Ecto neural progenitor cell (in vitro differentiated cells): ENCODE measurements around the gene SNTB2.
"Not testable (repeated sequence)": the region's sequence is repeated elsewhere in the genome, so short reads cannot be mapped to it uniquely, and the experiment has no call there.

ENCODE experiments used
- DNase-seq: peaks from one replicate; pipeline ENCODE4 v3.0.0-alpha.2; 2018; ENCODE audit warnings: low spot score

Gene SNTB2

GRCh38 chr16:69291657-69292056 is 104.7 kb downstream of the SNTB2 start:
- DNase-seq: not testable (repeated sequence)

GRCh38 chr16:69293401-69293800 is 106.4 kb downstream of the SNTB2 start:
- DNase-seq: no peak

GRCh38 chr16:69294051-69294450 is 107.1 kb downstream of the SNTB2 start:
- DNase-seq: no peak

- not testable (repeated sequence) for DNase-seq
These were observed 109.8 kb downstream of the SNTB2 start for GRCh38 chr16:69296771-69297170.

GRCh38 chr16:69298261-69298660 is 111.3 kb downstream of the SNTB2 start:
- no peak for DNase-seq

- DNase-seq: no peak
These were observed 114.2 kb downstream of the SNTB2 start for GRCh38 chr16:69301187-69301586.

- no peak for DNase-seq
These were observed 114.9 kb downstream of the SNTB2 start for GRCh38 chr16:69301861-69302260.

- DNase-seq: no peak
These were observed 115.3 kb downstream of the SNTB2 start for GRCh38 chr16:69302301-69302700.

GRCh38 chr16:69306031-69306430 is 119.1 kb downstream of the SNTB2 start:
- no peak for DNase-seq

GRCh38 chr16:69307091-69307490 is 120.1 kb downstream of the SNTB2 start:
- no peak for DNase-seq

GRCh38 chr16:69307856-69308255 is 120.9 kb downstream of the SNTB2 start:
- no peak for DNase-seq

- no peak for DNase-seq
These were observed 122.4 kb downstream of the SNTB2 start for GRCh38 chr16:69309316-69309715.

GRCh38 chr16:69310653-69311532 is 123.9 kb downstream of the SNTB2 start, which contains the start of gene VPS4A:
TSS of gene VPS4A (plus strand) at chr16:69311350. CDS start at chr16:69311512, 162 bp downstream.
- DNase-seq: peak; percentile 98

- no peak for DNase-seq
These were observed 124.8 kb downstream of the SNTB2 start for GRCh38 chr16:69311533-69312387.

- DNase-seq: no peak
These were observed 126.5 kb downstream of the SNTB2 start for GRCh38 chr16:69313469-69313868.

- DNase-seq: no peak
These were observed 127.6 kb downstream of the SNTB2 start for GRCh38 chr16:69314534-69314933.

- DNase-seq: no peak
These were observed 128.7 kb downstream of the SNTB2 start for GRCh38 chr16:69315486-69316311.

- DNase-seq: no peak
These were observed 129.7 kb downstream of the SNTB2 start for GRCh38 chr16:69316595-69317034.

GRCh38 chr16:69318177-69318910 is 131.4 kb downstream of the SNTB2 start:
- DNase-seq: no peak

- DNase-seq: no peak
These were observed 131.9 kb downstream of the SNTB2 start for GRCh38 chr16:69318911-69319289.

- no peak for DNase-seq
These were observed 132.4 kb downstream of the SNTB2 start for GRCh38 chr16:69319381-69319780.
